WTC11 (cell line): ENCODE data around the gene TREM2.

Experiments used
- NFYB ChIP-seq: sonication (generic); formaldehyde crosslinking; conservative IDR thresholded peaks from 2 replicates; pipeline ENCODE4 v1.8.0; 2022; ENCODE audit warnings: low read depth, missing genetic modification reagents
- SP1 ChIP-seq: sonication (generic); formaldehyde crosslinking; conservative IDR thresholded peaks from 2 replicates; pipeline ENCODE4 v1.8.1; 2022; ENCODE audit warnings: missing genetic modification reagents
- TF ChIP-seq, protein P1 (sequence below): fragments of 200-600 bp; IDR thresholded peaks from 2 replicates; pipeline ENCODE4 v1.8.0; 2022; ENCODE audit warnings: antibody characterized with exemption

DNA sequence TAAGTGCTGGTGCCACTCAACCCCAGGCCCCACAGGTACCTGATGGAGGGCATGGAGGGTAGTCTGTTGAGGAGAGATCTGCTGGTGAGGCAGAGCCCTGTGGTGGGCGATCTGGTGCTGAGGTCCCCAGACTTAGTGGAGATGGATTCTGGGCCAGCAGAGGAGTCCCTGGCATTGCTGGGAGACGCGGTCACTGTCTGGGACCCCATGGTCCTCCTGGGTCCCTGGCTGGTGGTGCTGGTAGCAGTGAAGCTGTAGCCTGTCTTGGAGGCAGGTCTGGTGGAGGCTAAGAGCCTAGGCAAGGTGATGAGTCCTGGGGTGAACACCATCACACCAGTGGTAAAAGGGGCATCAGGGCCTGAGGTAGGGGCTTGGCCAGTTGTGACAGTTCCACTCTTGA lies 31.5 kb upstream of the TREM2 start:
- TF ChIP-seq SP1 (no peak), NFYB (CRISPR knock-in tag) (no peak)
- TF ChIP-seq, protein P1, sequence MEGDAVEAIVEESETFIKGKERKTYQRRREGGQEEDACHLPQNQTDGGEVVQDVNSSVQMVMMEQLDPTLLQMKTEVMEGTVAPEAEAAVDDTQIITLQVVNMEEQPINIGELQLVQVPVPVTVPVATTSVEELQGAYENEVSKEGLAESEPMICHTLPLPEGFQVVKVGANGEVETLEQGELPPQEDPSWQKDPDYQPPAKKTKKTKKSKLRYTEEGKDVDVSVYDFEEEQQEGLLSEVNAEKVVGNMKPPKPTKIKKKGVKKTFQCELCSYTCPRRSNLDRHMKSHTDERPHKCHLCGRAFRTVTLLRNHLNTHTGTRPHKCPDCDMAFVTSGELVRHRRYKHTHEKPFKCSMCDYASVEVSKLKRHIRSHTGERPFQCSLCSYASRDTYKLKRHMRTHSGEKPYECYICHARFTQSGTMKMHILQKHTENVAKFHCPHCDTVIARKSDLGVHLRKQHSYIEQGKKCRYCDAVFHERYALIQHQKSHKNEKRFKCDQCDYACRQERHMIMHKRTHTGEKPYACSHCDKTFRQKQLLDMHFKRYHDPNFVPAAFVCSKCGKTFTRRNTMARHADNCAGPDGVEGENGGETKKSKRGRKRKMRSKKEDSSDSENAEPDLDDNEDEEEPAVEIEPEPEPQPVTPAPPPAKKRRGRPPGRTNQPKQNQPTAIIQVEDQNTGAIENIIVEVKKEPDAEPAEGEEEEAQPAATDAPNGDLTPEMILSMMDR: no peak
